HepG2 (cell line): ENCODE results near the gene ZBTB43. TPM values are rescaled to one million over a fixed set of nuclear protein-coding genes. Genes with fewer than 3 reads are reported as not detected.

Experiments
- FOXA1 ChIP-seq, 2 experiments: fragments of 450-650 bp in 1 of 2; sonication (generic) in 1 of 2; formaldehyde crosslinking in 1 of 2; IDR thresholded peaks; 2 replicates each; pipeline versions ENCODE4 v1.4.0 to v1.6.1; 2016 to 2020; ENCODE audit warnings: missing genetic modification reagents in 1 of 2
- FOXJ3 ChIP-seq: sonication (generic); formaldehyde crosslinking; IDR thresholded peaks from 2 replicates; pipeline ENCODE4 v1.4.0; 2020; ENCODE audit warnings: missing genetic modification reagents, mild to moderate bottlenecking, borderline replicate concordance
- FOXM1 ChIP-seq: sonication (generic); formaldehyde crosslinking; IDR thresholded peaks from 2 replicates; pipeline ENCODE4 v1.5.0; 2020; ENCODE audit warnings: missing genetic modification reagents
- KMT2B ChIP-seq: IDR thresholded peaks from 2 replicates; pipeline ENCODE4 v1.6.1; 2016; ENCODE audit warnings: missing genetic modification reagents, missing compliant biosample characterization
- SNAPC2 ChIP-seq: sonication (generic); formaldehyde crosslinking; IDR thresholded peaks from 2 replicates; pipeline ENCODE4 v1.8.1; 2022; ENCODE audit warnings: mild to moderate bottlenecking, missing genetic modification reagents
- TP53 ChIP-seq: sonication (generic); formaldehyde crosslinking; conservative IDR thresholded peaks from 2 replicates; pipeline ENCODE4 v1.4.0; 2020; ENCODE audit warnings: missing genetic modification reagents
- WIZ ChIP-seq: sonication (generic); formaldehyde crosslinking; IDR thresholded peaks from 2 replicates; pipeline ENCODE4 v1.5.1; 2020; ENCODE audit warnings: mild to moderate bottlenecking, missing genetic modification reagents
- ZBTB1 ChIP-seq: sonication (generic); formaldehyde crosslinking; IDR thresholded peaks from 2 replicates; pipeline ENCODE4 v1.4.0; 2020; ENCODE audit warnings: missing genetic modification reagents, borderline replicate concordance
- ZFP1 ChIP-seq: IDR thresholded peaks from 2 replicates; pipeline ENCODE4 v1.6.1; 2016
- ZKSCAN5 ChIP-seq: sonication (generic); formaldehyde crosslinking; IDR thresholded peaks from 2 replicates; pipeline ENCODE4 v1.5.1; 2020; ENCODE audit warnings: mild to moderate bottlenecking, missing genetic modification reagents
- ZNF333 ChIP-seq: sonication (generic); formaldehyde crosslinking; IDR thresholded peaks from 2 replicates; pipeline ENCODE4 v1.4.0; 2020; ENCODE audit warnings: mild to moderate bottlenecking, missing genetic modification reagents, borderline replicate concordance
- ZNF468 ChIP-seq: sonication (generic); formaldehyde crosslinking; IDR thresholded peaks from 2 replicates; pipeline ENCODE4 v1.8.0; 2022; ENCODE audit warnings: mild to moderate bottlenecking, moderate library complexity, missing genetic modification reagents
- ZNF83 ChIP-seq: sonication (generic); formaldehyde crosslinking; IDR thresholded peaks from 2 replicates; pipeline ENCODE4 v1.4.0; 2020; ENCODE audit warnings: missing genetic modification reagents, mild to moderate bottlenecking, borderline replicate concordance
- ZNF841 ChIP-seq: sonication (generic); formaldehyde crosslinking; IDR thresholded peaks from 2 replicates; pipeline ENCODE4 v1.8.1; 2023; ENCODE audit warnings: missing genetic modification reagents, borderline replicate concordance
- polyA plus RNA-seq, 8 experiments: library from polyadenylated mRNA; depleted of rRNA in 3 of 8; stranded (reverse) in 7 of 8; unstranded in 1 of 8; fragments of >200 nt; fragmentation: Illumina TruSeq in 4 of 8; extraction: Trizol in 4 of 8; gene quantifications; 2 replicates each; pipeline versions ENCODE4 v1.2.1 to v1.2.3, GENCODE V29; 2011 to 2016; ENCODE audit warnings: low read depth in 4 of 8, missing spikeins in 1 of 8, mixed read lengths in 1 of 8; ENCODE audit not compliant: insufficient read depth in 1 of 8
- total RNA-seq, 5 experiments: library from RNA; depleted of rRNA; stranded (reverse); fragments of >200 nt; fragmentation: Illumina TruSeq; extraction: Trizol; gene quantifications; 2 replicates each; pipeline ENCODE4 v1.2.3, GENCODE V29; 2016; ENCODE audit warnings: low read depth in 1 of 5
- TF ChIP-seq, protein P1 (sequence below): sonication (generic); formaldehyde crosslinking; IDR thresholded peaks from 2 replicates; pipeline ENCODE4 v1.4.0; 2020; ENCODE audit warnings: mild to moderate bottlenecking, missing genetic modification reagents
- TF ChIP-seq, protein P2 (sequence below): IDR thresholded peaks from 2 replicates; pipeline ENCODE4 v1.6.1; 2016
- TF ChIP-seq, protein P3 (sequence below): sonication (generic); formaldehyde crosslinking; IDR thresholded peaks from 2 replicates; pipeline ENCODE4 v1.5.1; 2020; ENCODE audit warnings: missing genetic modification reagents, mild to moderate bottlenecking, borderline replicate concordance
- TF ChIP-seq, protein P4 (sequence below): sonication (generic); formaldehyde crosslinking; conservative IDR thresholded peaks from 2 replicates; pipeline ENCODE4 v1.4.0; 2020; ENCODE audit warnings: missing genetic modification reagents
- TF ChIP-seq, protein P5 (sequence below): sonication (generic); formaldehyde crosslinking; IDR thresholded peaks from 2 replicates; pipeline ENCODE4 v1.8.1; 2023; ENCODE audit warnings: mild to moderate bottlenecking, inconsistent platforms, moderate library complexity, missing genetic modification reagents, borderline replicate concordance
- TF ChIP-seq, protein P6 (sequence below): sonication (generic); formaldehyde crosslinking; IDR thresholded peaks from 2 replicates; pipeline ENCODE4 v1.4.0; 2020; ENCODE audit warnings: missing genetic modification reagents

The ZBTB43 gene
- total and polyA plus RNA-seq, 2 of the 13 experiments (the other 11 are each of a cell fraction or from before 2014, with no cell fraction given) = 7.1 to 31.4 TPM

DNA sequence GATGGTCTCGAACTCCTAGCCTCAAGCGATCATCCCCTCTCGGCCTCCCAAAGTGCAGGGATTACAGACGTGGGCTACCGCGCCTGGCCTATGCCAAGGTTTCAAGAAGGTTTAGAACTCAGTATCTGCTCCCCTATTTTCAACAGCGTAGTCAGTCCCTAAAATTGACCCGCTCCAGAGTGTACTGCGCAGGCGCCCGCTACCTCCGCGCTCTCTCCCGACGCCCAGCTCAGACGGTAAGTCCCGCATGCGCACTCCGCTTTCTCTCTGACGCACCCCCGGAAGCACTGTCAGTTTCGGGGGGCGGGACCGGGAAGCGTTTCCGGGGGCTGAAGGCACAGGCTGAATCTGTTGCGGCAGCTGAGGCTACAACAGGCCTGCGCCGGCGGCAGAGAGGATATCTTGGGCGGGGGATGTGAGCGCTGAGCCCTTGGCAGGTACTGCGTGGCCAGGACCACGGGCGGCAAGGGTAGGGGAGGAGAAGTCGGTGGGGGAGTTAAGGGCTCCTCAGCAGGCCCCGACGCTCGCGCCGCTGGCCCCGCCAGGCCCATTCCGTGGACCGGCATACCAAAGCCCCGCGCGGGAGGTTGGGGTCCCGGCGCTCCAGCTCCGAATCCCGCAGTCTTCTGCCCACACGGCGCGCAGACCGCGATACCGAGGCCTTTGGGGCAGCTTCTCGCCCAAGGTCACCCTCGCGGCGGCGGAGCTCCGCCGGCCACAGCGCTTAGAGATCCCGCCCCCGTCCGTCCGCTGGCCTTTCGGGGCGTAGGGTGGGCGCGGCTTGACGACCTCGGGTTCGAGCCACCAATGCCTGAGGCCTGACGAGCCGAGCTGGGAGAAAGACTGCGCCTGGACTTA lies at the start of gene ZBTB43 (continued):
- TF ChIP-seq, protein P1, sequence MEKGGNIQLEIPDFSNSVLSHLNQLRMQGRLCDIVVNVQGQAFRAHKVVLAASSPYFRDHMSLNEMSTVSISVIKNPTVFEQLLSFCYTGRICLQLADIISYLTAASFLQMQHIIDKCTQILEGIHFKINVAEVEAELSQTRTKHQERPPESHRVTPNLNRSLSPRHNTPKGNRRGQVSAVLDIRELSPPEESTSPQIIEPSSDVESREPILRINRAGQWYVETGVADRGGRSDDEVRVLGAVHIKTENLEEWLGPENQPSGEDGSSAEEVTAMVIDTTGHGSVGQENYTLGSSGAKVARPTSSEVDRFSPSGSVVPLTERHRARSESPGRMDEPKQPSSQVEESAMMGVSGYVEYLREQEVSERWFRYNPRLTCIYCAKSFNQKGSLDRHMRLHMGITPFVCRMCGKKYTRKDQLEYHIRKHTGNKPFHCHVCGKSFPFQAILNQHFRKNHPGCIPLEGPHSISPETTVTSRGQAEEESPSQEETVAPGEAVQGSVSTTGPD = no peak
- 0 out of 2 replicates have a peak, but pooled peaks have one; percentile 42 for TF ChIP-seq ZNF468 (CRISPR knock-in tag)
- TF ChIP-seq WIZ (CRISPR knock-in tag) = no peak
- TF ChIP-seq, protein P2, sequence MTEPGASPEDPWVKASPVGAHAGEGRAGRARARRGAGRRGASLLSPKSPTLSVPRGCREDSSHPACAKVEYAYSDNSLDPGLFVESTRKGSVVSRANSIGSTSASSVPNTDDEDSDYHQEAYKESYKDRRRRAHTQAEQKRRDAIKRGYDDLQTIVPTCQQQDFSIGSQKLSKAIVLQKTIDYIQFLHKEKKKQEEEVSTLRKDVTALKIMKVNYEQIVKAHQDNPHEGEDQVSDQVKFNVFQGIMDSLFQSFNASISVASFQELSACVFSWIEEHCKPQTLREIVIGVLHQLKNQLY (CRISPR knock-in tag) = no peak
- TF ChIP-seq ZFP1 (CRISPR knock-in tag) = no peak
- TF ChIP-seq FOXA1 (IDR thresholded peaks at IDR 0.05) = no peak
- TF ChIP-seq FOXA1 (CRISPR knock-in tag; IDR thresholded peaks at IDR 0.05) = no peak
- TF ChIP-seq, protein P3, sequence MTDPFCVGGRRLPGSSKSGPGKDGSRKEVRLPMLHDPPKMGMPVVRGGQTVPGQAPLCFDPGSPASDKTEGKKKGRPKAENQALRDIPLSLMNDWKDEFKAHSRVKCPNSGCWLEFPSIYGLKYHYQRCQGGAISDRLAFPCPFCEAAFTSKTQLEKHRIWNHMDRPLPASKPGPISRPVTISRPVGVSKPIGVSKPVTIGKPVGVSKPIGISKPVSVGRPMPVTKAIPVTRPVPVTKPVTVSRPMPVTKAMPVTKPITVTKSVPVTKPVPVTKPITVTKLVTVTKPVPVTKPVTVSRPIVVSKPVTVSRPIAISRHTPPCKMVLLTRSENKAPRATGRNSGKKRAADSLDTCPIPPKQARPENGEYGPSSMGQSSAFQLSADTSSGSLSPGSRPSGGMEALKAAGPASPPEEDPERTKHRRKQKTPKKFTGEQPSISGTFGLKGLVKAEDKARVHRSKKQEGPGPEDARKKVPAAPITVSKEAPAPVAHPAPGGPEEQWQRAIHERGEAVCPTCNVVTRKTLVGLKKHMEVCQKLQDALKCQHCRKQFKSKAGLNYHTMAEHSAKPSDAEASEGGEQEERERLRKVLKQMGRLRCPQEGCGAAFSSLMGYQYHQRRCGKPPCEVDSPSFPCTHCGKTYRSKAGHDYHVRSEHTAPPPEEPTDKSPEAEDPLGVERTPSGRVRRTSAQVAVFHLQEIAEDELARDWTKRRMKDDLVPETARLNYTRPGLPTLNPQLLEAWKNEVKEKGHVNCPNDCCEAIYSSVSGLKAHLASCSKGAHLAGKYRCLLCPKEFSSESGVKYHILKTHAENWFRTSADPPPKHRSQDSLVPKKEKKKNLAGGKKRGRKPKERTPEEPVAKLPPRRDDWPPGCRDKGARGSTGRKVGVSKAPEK (CRISPR knock-in tag) = no peak
- no peak for TF ChIP-seq ZKSCAN5 (CRISPR knock-in tag)
- TF ChIP-seq, protein P4, sequence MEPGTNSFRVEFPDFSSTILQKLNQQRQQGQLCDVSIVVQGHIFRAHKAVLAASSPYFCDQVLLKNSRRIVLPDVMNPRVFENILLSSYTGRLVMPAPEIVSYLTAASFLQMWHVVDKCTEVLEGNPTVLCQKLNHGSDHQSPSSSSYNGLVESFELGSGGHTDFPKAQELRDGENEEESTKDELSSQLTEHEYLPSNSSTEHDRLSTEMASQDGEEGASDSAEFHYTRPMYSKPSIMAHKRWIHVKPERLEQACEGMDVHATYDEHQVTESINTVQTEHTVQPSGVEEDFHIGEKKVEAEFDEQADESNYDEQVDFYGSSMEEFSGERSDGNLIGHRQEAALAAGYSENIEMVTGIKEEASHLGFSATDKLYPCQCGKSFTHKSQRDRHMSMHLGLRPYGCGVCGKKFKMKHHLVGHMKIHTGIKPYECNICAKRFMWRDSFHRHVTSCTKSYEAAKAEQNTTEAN (CRISPR knock-in tag) = no peak
- no peak; the same call in 1 of the 2 replicates for TF ChIP-seq TP53
- TF ChIP-seq, protein P5, sequence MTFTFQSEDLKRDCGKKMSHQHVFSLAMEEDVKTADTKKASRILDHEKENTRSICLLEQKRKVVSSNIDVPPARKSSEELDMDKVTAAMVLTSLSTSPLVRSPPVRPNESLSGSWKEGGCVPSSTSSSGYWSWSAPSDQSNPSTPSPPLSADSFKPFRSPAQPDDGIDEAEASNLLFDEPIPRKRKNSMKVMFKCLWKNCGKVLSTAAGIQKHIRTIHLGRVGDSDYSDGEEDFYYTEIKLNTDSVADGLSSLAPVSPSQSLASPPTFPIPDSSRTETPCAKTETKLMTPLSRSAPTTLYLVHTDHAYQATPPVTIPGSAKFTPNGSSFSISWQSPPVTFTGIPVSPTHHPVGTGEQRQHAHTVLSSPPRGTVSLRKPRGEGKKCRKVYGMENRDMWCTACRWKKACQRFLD (CRISPR knock-in tag) = peak; percentile 65; the same call in 1 of the 2 replicates
- TF ChIP-seq ZNF83 (CRISPR knock-in tag) = 0 out of 2 replicates have a peak, but pooled peaks have one; percentile 34
- no peak; the same call in 1 of the 2 replicates for TF ChIP-seq FOXJ3
- TF ChIP-seq ZNF841 (CRISPR knock-in tag) = no peak; the same call in 1 of the 2 replicates
- no peak; the same call in 1 of the 2 replicates for TF ChIP-seq ZNF333 (CRISPR knock-in tag)
- no peak for TF ChIP-seq ZBTB1 (CRISPR knock-in tag)
- TF ChIP-seq, protein P6, sequence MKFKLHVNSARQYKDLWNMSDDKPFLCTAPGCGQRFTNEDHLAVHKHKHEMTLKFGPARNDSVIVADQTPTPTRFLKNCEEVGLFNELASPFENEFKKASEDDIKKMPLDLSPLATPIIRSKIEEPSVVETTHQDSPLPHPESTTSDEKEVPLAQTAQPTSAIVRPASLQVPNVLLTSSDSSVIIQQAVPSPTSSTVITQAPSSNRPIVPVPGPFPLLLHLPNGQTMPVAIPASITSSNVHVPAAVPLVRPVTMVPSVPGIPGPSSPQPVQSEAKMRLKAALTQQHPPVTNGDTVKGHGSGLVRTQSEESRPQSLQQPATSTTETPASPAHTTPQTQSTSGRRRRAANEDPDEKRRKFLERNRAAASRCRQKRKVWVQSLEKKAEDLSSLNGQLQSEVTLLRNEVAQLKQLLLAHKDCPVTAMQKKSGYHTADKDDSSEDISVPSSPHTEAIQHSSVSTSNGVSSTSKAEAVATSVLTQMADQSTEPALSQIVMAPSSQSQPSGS = no peak; the same call in 1 of the 2 replicates
- TF ChIP-seq KMT2B (CRISPR knock-in tag) = peak; percentile 91
- no peak for TF ChIP-seq FOXM1 (CRISPR knock-in tag)
- peak; percentile 92; the same call in 1 of the 2 replicates for TF ChIP-seq SNAPC2 (CRISPR knock-in tag)
